Neuronal stem cell (in vitro differentiated cells): Measurements from ENCODE around the gene HDAC4.

ENCODE experiments used
- DNase-seq: peaks from one replicate; pipeline ENCODE4 v3.0.0-alpha.2; 2013; ENCODE audit warnings: low spot score
- H2AFZ ChIP-seq: one replicate; pipeline ENCODE4 v1.6.1; 2013; ENCODE audit warnings: mild to moderate bottlenecking, low read length, inconsistent platforms
- H2AK5ac ChIP-seq: 2 replicates; pipeline ENCODE4 v1.6.1; 2013; ENCODE audit warnings: low read depth, mild to moderate bottlenecking, inconsistent platforms, low read length, moderate library complexity, mixed read lengths
- H2BK120ac ChIP-seq: 2 replicates; pipeline ENCODE4 v1.6.1; 2013; ENCODE audit warnings: low read depth, mild to moderate bottlenecking, inconsistent platforms, low read length, moderate library complexity, mixed read lengths
- H2BK12ac ChIP-seq: one replicate; pipeline ENCODE4 v1.6.1; 2013; ENCODE audit warnings: low read length, inconsistent platforms
- H2BK15ac ChIP-seq: 2 replicates; pipeline ENCODE4 v1.6.1; 2013; ENCODE audit warnings: mild to moderate bottlenecking, low read length, inconsistent platforms, mixed read lengths
- H2BK5ac ChIP-seq: one replicate; pipeline ENCODE4 v1.6.1; 2013; ENCODE audit warnings: inconsistent platforms, mild to moderate bottlenecking, low read length, moderate library complexity
- H3K14ac ChIP-seq: one replicate; pipeline ENCODE4 v1.6.1; 2013; ENCODE audit warnings: low read length, inconsistent platforms
- H3K18ac ChIP-seq: 2 replicates; pipeline ENCODE4 v1.6.1; 2013; ENCODE audit warnings: low read length, inconsistent platforms
- H3K23ac ChIP-seq: 2 replicates; pipeline ENCODE4 v1.6.1; 2013; ENCODE audit warnings: low read depth, mild to moderate bottlenecking, mixed read lengths, low read length, inconsistent platforms; ENCODE audit not compliant: poor library complexity
- H3K27ac ChIP-seq: replicated peaks from 3 replicates; pipeline ENCODE4 v1.5.1; 2013; ENCODE audit warnings: low read length, inconsistent platforms
- H3K27me3 ChIP-seq, 3 experiments: 2 replicates each; pipeline ENCODE4 v1.6.1; 2013; ENCODE audit warnings: low read length in 3 of 3, mild to moderate bottlenecking in 2 of 3, inconsistent platforms in 1 of 3, low read depth in 1 of 3, mixed read lengths in 1 of 3, moderate library complexity in 1 of 3; ENCODE audit not compliant: control insufficient read depth in 3 of 3, insufficient read depth in 3 of 3
- H3K36me3 ChIP-seq, 2 donors: replicated peaks in 1 of 2; 2 replicates each; pipeline ENCODE4 v1.6.1; 2013; ENCODE audit warnings: low read length in 2 of 2; ENCODE audit not compliant: control insufficient read depth in 2 of 2, insufficient read depth in 2 of 2
- H3K4ac ChIP-seq: 2 replicates; pipeline ENCODE4 v1.6.1; 2013; ENCODE audit warnings: inconsistent platforms, mild to moderate bottlenecking, low read length, moderate library complexity
- H3K4me1 ChIP-seq, 2 donors: 1 replicate in 1 of 2; 2 replicates in 1 of 2; pipeline ENCODE4 v1.6.1; 2013; ENCODE audit warnings: low read length in 2 of 2, low read depth in 1 of 2; ENCODE audit not compliant: control insufficient read depth in 2 of 2, insufficient read depth in 1 of 2
- H3K4me2 ChIP-seq: one replicate; pipeline ENCODE4 v1.6.1; 2013; ENCODE audit warnings: mild to moderate bottlenecking, low read length, inconsistent platforms; ENCODE audit not compliant: insufficient read depth, poor library complexity, severe bottlenecking
- H3K4me3 ChIP-seq, 2 donors: 2 replicates each; pipeline ENCODE4 v1.5.1; 2013; ENCODE audit warnings: low read length in 2 of 2, mild to moderate bottlenecking in 2 of 2, inconsistent platforms in 1 of 2, moderate library complexity in 1 of 2
- H3K79me1 ChIP-seq: one replicate; pipeline ENCODE4 v1.6.1; 2013; ENCODE audit warnings: low read depth, mild to moderate bottlenecking, inconsistent platforms, low read length, moderate library complexity
- H3K9ac ChIP-seq: one replicate; pipeline ENCODE4 v1.6.1; 2013; ENCODE audit warnings: mild to moderate bottlenecking, low read depth, low read length, inconsistent platforms; ENCODE audit not compliant: poor library complexity
- H3K9me3 ChIP-seq, 2 donors: replicated peaks in 1 of 2; 2 replicates each; pipeline versions ENCODE3 to v1.6.1; 2013; ENCODE audit warnings: low read length in 2 of 2, mild to moderate bottlenecking in 2 of 2, inconsistent platforms in 1 of 2, low read depth in 1 of 2, mixed read lengths in 1 of 2, moderate library complexity in 1 of 2; ENCODE audit not compliant: control insufficient read depth in 2 of 2, insufficient read depth in 1 of 2
- H4K8ac ChIP-seq: one replicate; pipeline ENCODE4 v1.6.1; 2013; ENCODE audit warnings: low read depth, mild to moderate bottlenecking, inconsistent platforms, low read length, moderate library complexity
- H4K91ac ChIP-seq: one replicate; pipeline ENCODE4 v1.6.1; 2013; ENCODE audit warnings: low read length, low read depth, mild to moderate bottlenecking, inconsistent platforms; ENCODE audit not compliant: poor library complexity
- WGBS, 2 donors: extraction: QIAGEN DNeasy Blood & Tissue Kit; methylation state at CpG; one replicate each; pipeline ENCODE4 v1.1.7; 2013; ENCODE audit warnings: missing lambda C conversion rate in 2 of 2, mixed read lengths in 1 of 2; ENCODE audit not compliant: insufficient read length in 2 of 2, insufficient replicate concordance in 1 of 2; ENCODE audit errors: extremely low coverage in 2 of 2; 5-methylcytosine and 5-hydroxymethylcytosine counted together

HDAC4 gene

DNA sequence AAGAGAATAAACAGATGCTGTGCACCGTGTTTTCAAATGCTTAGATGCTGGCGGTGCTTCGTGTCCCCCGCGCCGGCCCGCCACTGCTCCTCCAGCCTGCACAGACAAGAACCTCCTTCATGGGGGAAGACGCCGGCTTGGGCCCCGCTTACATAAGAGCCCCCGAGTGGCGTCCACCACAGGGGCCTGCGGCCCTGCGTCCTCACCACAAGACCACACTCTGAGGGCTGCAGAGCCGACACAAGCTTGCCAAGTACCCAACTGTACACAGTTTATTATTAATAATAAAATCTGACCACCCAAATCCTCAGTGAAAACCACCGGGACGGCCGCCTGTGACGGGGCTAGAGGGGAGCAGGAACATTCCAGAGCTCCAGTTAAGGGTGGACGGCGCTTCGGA, 232.2 kb downstream of the HDAC4 start:
- Histone ChIP-seq H2BK120ac (no peak overlapping the region), H4K8ac (no peak overlapping the region), H3K36me3 (peaks cover 4 to 23% of the 10 kb centered on the region in 2 donors), H2BK15ac (no peak overlapping the region), H2AFZ (no peak overlapping the region), H3K4me2 (no peak overlapping the region), H3K4ac (no peak overlapping the region), H3K9me3 (peaks cover 6 to 33% of the 10 kb centered on the region in 2 donors), H3K4me3 (no peak overlapping the region), H3K79me1 (peaks cover 1% of the 10 kb centered on the region), H3K4me1 (no peaks in the 10 kb centered on the region), H4K91ac (no peak overlapping the region), H3K9ac (no peak overlapping the region), H2BK5ac (no peak overlapping the region), H3K23ac (no peak overlapping the region), H3K14ac (no peak overlapping the region), H3K27me3 (no peaks in the 10 kb centered on the region), H3K18ac (no peak overlapping the region), H2BK12ac (no peak overlapping the region), H3K27ac (no peak overlapping the region), H2AK5ac (no peak overlapping the region)
- WGBS, 2 donors = no CpG with 5 or more reads among the region's 22 CpGs
- no peak for DNase-seq

DNA sequence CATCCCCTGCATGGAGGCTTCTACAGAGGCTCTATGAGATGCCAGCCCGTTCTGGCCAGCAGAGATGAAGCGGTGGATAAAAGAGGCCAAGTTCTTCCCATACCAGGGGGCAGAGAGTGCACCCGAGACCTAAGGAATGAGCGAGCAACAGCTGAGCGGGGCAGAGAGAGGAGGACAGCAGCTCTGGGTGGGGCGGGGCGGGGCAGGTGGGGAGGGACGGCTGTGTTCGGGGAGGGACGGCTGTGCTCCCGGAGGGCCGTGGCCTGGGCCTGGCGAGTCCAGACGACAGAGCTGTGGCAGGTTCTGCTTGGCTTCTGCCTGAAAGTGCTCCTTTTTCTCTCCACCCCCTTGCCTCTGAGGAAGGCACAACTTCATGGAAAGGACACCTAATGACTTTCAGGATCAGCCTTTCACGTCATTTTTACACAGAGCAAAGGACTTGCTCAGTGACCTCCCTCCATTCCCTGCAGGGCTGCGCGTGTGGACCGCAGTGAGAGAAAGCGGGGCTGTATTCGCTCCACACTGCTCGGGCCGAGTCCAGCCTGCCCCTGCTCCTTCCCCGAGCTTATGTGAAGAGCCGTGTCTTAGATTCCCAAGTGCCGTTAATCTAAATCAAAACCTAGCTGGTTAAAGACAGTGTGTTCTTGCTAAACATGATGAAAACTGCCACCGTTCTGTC, 232.9 kb downstream of the HDAC4 start:
- no peak overlapping the region for H3K14ac ChIP-seq
- H3K9me3 ChIP-seq = peaks cover 6 to 26% of the 10 kb centered on the region in 2 donors
- H3K79me1 ChIP-seq = peaks cover 1% of the 10 kb centered on the region
- no peak overlapping the region for H4K8ac ChIP-seq
- no peak overlapping the region for H3K23ac ChIP-seq
- H2BK15ac ChIP-seq = no peak overlapping the region
- no peak for DNase-seq
- WGBS, 2 donors = no CpG with 5 or more reads among the region's 26 CpGs
- no peak overlapping the region for H2BK5ac ChIP-seq
- H3K4me3 ChIP-seq = no peak overlapping the region
- peaks cover 8 to 30% of the 10 kb centered on the region in 2 donors for H3K36me3 ChIP-seq
- H3K18ac ChIP-seq = no peak overlapping the region
- H3K9ac ChIP-seq = no peak overlapping the region
- H3K4me2 ChIP-seq = no peak overlapping the region
- no peak overlapping the region for H2AFZ ChIP-seq
- H2AK5ac ChIP-seq = no peak overlapping the region
- no peak overlapping the region for H3K4ac ChIP-seq
- no peaks in the 10 kb centered on the region for H3K27me3 ChIP-seq
- H3K27ac ChIP-seq = no peak overlapping the region
- H3K4me1 ChIP-seq = no peaks in the 10 kb centered on the region
- H4K91ac ChIP-seq = no peak overlapping the region
- no peak overlapping the region for H2BK120ac ChIP-seq
- no peak overlapping the region for H2BK12ac ChIP-seq

DNA sequence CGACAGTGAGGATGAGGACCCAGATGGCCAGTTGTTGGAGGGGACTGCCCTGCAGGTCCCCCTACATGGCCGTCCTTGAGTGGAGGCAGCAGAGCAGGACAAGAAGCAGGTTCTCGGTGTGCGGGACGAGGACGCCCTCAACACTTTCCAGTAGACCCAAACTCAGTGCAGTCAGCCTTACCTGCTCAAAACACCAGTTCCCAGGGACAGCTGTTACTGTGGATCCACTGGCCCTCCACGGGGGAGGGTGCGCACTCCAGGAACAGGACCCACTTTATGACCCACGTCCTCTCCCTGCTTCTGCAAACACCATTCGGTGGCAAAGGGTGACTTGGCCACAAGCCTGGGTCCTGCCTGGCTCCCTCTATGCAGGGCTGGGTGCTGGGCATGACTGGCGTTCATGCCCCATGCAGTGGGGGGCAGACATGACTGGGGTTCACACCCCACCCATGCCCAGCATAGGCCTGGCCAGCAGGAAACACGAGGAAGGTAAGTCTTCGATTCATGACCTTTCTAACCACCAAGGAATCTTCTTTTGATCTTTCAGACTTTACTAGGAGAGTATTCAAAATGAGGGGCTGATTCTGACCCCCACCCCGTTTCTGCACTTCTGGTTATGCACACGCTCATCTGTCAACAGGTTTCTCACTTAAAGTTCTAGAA, 233.7 kb downstream of the HDAC4 start:
- Histone ChIP-seq H3K4me2 (no peak overlapping the region), H2AK5ac (no peak overlapping the region), H3K23ac (peak overlapping the region; percentile 37), H4K91ac (no peak overlapping the region), H3K9ac (peak overlapping the region; percentile 13), H2BK15ac (no peak overlapping the region), H2AFZ (no peak overlapping the region), H3K36me3 (peaks cover 8 to 36% of the 10 kb centered on the region in 2 donors), H3K27ac (no peak overlapping the region), H3K4me1 (no peaks in the 10 kb centered on the region), H3K27me3 (no peaks in the 10 kb centered on the region), H3K79me1 (peaks cover 1% of the 10 kb centered on the region), H3K9me3 (peaks cover 6 to 21% of the 10 kb centered on the region in 2 donors), H2BK5ac (no peak overlapping the region), H4K8ac (peak overlapping the region; percentile 45), H3K18ac (peak overlapping the region; percentile 27), H3K14ac (no peak overlapping the region), H2BK120ac (no peak overlapping the region), H3K4ac (no peak overlapping the region), H3K4me3 (no peak overlapping the region), H2BK12ac (no peak overlapping the region)
- no peak for DNase-seq
- WGBS, 2 donors = no CpG with 5 or more reads among the region's 15 CpGs

DNA sequence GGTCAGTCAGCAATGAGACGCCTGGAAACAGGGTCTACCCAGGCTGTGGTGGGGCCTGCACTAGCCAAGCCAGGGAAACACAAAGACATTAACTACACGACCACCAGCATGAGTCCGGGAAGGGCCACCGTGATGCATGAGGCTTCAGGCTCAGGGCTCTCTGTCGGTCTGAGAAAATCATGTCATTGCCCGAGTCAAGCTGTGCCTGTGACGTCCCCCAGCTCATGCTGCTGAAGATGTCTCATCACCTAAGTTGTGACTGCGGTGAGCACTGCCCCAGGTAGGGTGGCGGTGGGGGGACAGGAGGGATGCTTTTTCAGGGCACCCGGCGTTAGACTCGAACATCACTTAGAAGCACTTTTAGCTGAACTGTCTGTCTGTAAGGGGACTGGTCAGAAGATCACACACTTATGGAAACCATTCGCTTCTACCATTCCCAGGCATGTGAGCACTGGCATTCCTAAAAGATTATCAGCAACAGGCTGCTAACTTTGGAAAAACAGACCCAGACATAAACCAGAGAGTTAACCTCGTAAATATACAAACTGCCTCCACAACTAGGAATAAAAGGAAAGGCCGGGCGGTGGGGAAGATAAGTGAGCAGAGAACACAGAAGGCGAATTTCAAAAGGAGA, 234.5 kb downstream of the HDAC4 start:
- Histone ChIP-seq H3K9me3 (peaks cover 6 to 13% of the 10 kb centered on the region in 2 donors), H3K4me1 (no peaks in the 10 kb centered on the region), H2AK5ac (no peak overlapping the region), H3K18ac (peak overlapping the region; percentile 28), H3K14ac (no peak overlapping the region), H2BK120ac (no peak overlapping the region), H2AFZ (no peak overlapping the region), H3K4me3 (no peak overlapping the region), H3K4ac (no peak overlapping the region), H2BK15ac (no peak overlapping the region), H3K79me1 (peaks cover 1% of the 10 kb centered on the region), H3K4me2 (no peak overlapping the region), H3K9ac (no peak overlapping the region), H4K8ac (no peak overlapping the region), H4K91ac (no peak overlapping the region), H3K36me3 (peaks cover 8 to 39% of the 10 kb centered on the region in 2 donors), H2BK12ac (no peak overlapping the region), H3K27ac (no peak overlapping the region), H2BK5ac (no peak overlapping the region), H3K23ac (peak overlapping the region; percentile 52), H3K27me3 (no peaks in the 10 kb centered on the region)
- no CpG with 5 or more reads among the region's 17 CpGs for WGBS, 2 donors
- DNase-seq = no peak
